ENCODE measurements around the gene GABRR3. TPM values are rescaled to one million over a fixed set of nuclear protein-coding genes. Genes with fewer than 3 reads are reported as not detected.

Gene GABRR3
- total RNA-seq, 3 donors from 2014 or later (not counting 1 experiment from before 2014, with no cell fraction given) = not detected

GRCh38 chr3:97957617-97958311 lies 77.4 kb downstream of the GABRR3 start:
- peaks cover 32% of the 10 kb centered on the region for H3K36me3 ChIP-seq (ENCODE audit: control insufficient read depth, insufficient read depth, low read length)
- H3K27ac Mint-ChIP-seq = no peak overlapping the region
- no peaks in the 10 kb centered on the region for H3K4me1 ChIP-seq (ENCODE audit: control insufficient read depth, insufficient read depth, low read length)
- WGBS (ENCODE audit: insufficient coverage) = 95% methylated on average over 8 of the region's 8 CpGs
- H3K4me3 ChIP-seq (ENCODE audit: low read length) = no peak overlapping the region
- H3K9me3 ChIP-seq (ENCODE audit: control insufficient read depth, insufficient read depth, low read length) = no peaks in the 10 kb centered on the region
- DNase-seq = no peak
- intact Hi-C loops (cut with micrococcal nuclease) = no loop called here
- H3K4me3 Mint-ChIP-seq = no peak overlapping the region
- H3K36me3 Mint-ChIP-seq = no peaks in the 10 kb centered on the region
- ATAC-seq = no peak
- no peak overlapping the region for H3K27ac ChIP-seq (ENCODE audit: low read length)
- H3K27me3 ChIP-seq (ENCODE audit: control insufficient read depth, insufficient read depth, low read length) = no peaks in the 10 kb centered on the region
- TF ChIP-seq CTCF (IDR thresholded peaks at IDR 0.05) = no peak
- peaks cover 13% of the 10 kb centered on the region in 2 donors for H3K4me1 Mint-ChIP-seq
- no peaks in the 10 kb centered on the region for H3K27me3 Mint-ChIP-seq (ENCODE audit: low read depth in 2 of 2)
- no peaks in the 10 kb centered on the region for H3K9me3 Mint-ChIP-seq

DNA sequence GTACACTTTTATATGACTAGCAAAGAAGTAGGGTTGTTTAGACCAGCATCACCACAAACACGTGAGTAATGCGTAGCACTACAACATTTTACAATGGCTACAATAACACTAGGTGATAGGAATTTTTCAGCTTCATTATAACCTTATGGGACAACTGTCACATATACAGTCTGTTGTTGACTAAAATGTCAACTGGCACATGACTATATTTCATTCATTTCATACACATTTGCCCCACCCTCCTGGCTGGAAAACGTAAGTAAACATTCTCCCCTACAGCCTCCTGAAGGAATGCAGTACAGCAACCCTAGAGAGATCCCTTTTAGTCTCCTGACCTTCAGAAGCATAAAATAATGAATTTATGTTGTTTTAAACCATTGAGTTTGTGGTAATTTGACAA lies 79.1 kb downstream of the GABRR3 start:
- 100% methylated on average over 1 of the region's 3 CpGs for WGBS (ENCODE audit: insufficient coverage)
- intact Hi-C loops (cut with micrococcal nuclease) = no loop called here
- no peak overlapping the region for H3K4me3 Mint-ChIP-seq

DNA sequence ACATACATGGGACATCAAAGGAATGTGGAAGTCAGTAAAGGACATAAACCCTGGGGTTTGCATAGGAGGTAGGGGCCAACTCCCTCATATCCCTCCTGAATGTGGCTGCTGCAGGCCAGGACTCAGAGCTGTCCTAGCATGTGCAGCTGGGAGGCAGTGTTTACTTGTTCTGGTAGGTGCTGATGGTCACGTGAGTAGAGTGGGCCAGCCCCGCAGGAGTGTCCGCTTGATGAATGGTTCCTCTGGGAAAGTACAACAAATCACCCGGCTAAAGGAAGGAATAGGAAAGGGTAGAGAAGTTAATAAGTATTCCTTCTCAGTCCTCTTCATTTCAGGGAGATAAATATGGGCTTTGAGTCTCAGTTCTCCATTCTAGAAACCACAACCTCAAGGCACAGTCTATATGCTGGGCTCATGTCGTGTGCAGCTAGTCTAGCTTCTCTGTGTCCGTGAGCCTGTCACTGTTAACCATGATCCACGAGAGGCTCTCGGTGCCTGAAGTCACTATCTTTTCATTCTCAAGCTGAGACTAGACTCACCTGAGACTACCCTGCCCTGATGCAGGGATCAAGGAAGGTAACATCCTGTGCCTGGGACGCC lies 80.8 kb downstream of the GABRR3 start:
- H3K36me3 Mint-ChIP-seq = peaks cover 13% of the 10 kb centered on the region
- no peak overlapping the region for H3K27ac ChIP-seq (ENCODE audit: low read length)
- no peaks in the 10 kb centered on the region for H3K27me3 ChIP-seq (ENCODE audit: control insufficient read depth, insufficient read depth, low read length)
- DNase-seq (no peak), ATAC-seq (no peak)
- H3K9me3 Mint-ChIP-seq = no peaks in the 10 kb centered on the region
- peaks cover 45% of the 10 kb centered on the region for H3K36me3 ChIP-seq (ENCODE audit: control insufficient read depth, insufficient read depth, low read length)
- H3K4me1 Mint-ChIP-seq = peaks cover 0 to under 1% of the 10 kb centered on the region in 2 donors
- no peak overlapping the region for H3K4me3 Mint-ChIP-seq
- H3K27ac Mint-ChIP-seq = no peak overlapping the region
- no peaks in the 10 kb centered on the region for H3K4me1 ChIP-seq (ENCODE audit: control insufficient read depth, insufficient read depth, low read length)
- H3K4me3 ChIP-seq (ENCODE audit: low read length) = no peak overlapping the region
- no peaks in the 10 kb centered on the region for H3K9me3 ChIP-seq (ENCODE audit: control insufficient read depth, insufficient read depth, low read length)
- intact Hi-C loops (cut with micrococcal nuclease) = no loop called here
- 70% methylated on average over 8 of the region's 9 CpGs for WGBS (ENCODE audit: insufficient coverage)
- H3K27me3 Mint-ChIP-seq (ENCODE audit: low read depth in 2 of 2) = no peaks in the 10 kb centered on the region
- TF ChIP-seq CTCF (IDR thresholded peaks at IDR 0.05) = no peak

More for the DNA sequence above, 79.1 kb downstream of the GABRR3 start:
- H3K27me3 Mint-ChIP-seq (ENCODE audit: low read depth in 2 of 2) = no peaks in the 10 kb centered on the region
- H3K4me1 Mint-ChIP-seq = no peaks in the 10 kb centered on the region
- no peak for ATAC-seq
- no peaks in the 10 kb centered on the region for H3K9me3 Mint-ChIP-seq
- H3K27ac Mint-ChIP-seq = no peak overlapping the region
- H3K4me1 ChIP-seq (ENCODE audit: control insufficient read depth, insufficient read depth, low read length) = no peaks in the 10 kb centered on the region
- H3K36me3 ChIP-seq (ENCODE audit: control insufficient read depth, insufficient read depth, low read length) = peaks cover 33% of the 10 kb centered on the region
- H3K9me3 ChIP-seq (ENCODE audit: control insufficient read depth, insufficient read depth, low read length) = no peaks in the 10 kb centered on the region
- H3K27me3 ChIP-seq (ENCODE audit: control insufficient read depth, insufficient read depth, low read length) = no peaks in the 10 kb centered on the region
- no peak for TF ChIP-seq CTCF (IDR thresholded peaks at IDR 0.05)
- no peak overlapping the region for H3K4me3 ChIP-seq (ENCODE audit: low read length)
- DNase-seq = no peak
- H3K36me3 Mint-ChIP-seq = peaks cover 2% of the 10 kb centered on the region
- no peak overlapping the region for H3K27ac ChIP-seq (ENCODE audit: low read length)

Measured in natural killer cell (primary cell).